DMS 273 treated with DMSO at 0.1 percent for 48 hours (cell line): Measurements from ENCODE around the gene USF2.

Source experiments
- DNase-seq: peaks from one replicate; lab custom pipeline; 2025; lab: John Stamatoyannopoulos, UW

USF2 gene

GRCh38 chr19:35265126-35265899, 3.4 kb upstream of the USF2 start:
- no peak for DNase-seq

GRCh38 chr19:35265900-35266519, 2.8 kb upstream of the USF2 start:
- DNase-seq = no peak

- no peak for DNase-seq
Measured at GRCh38 chr19:35266520-35267352, 2.0 kb upstream of the USF2 start.

- no peak for DNase-seq
Measured at GRCh38 chr19:35267353-35267817, 1.4 kb upstream of the USF2 start.

GRCh38 chr19:35267818-35268535, 785 bp upstream of the USF2 start:
- DNase-seq = no peak

GRCh38 chr19:35269438-35270117, 816 bp downstream of the USF2 start:
- DNase-seq = peak; percentile 33

- no peak for DNase-seq
Measured at GRCh38 chr19:35270381-35270811, 1.6 kb downstream of the USF2 start.

GRCh38 chr19:35271546-35271945, 2.8 kb downstream of the USF2 start:
- no peak for DNase-seq

GRCh38 chr19:35272122-35272719, 3.5 kb downstream of the USF2 start:
- no peak for DNase-seq

- no peak for DNase-seq
Measured at GRCh38 chr19:35272954-35273649, 4.3 kb downstream of the USF2 start.

- DNase-seq = no peak
Measured at GRCh38 chr19:35273686-35274259, 5.0 kb downstream of the USF2 start.

GRCh38 chr19:35274323-35274722, 5.6 kb downstream of the USF2 start:
- DNase-seq = no peak

GRCh38 chr19:35276706-35277281, 8.0 kb downstream of the USF2 start:
- no peak for DNase-seq

GRCh38 chr19:35278578-35279284, 10.0 kb downstream of the USF2 start:
- DNase-seq = no peak

- no peak for DNase-seq
Measured at GRCh38 chr19:35279374-35279773, 10.6 kb downstream of the USF2 start.

- peak; percentile 13 for DNase-seq
Measured at GRCh38 chr19:35279985-35280821, 11.4 kb downstream of the USF2 start.

GRCh38 chr19:35281303-35281702, 12.5 kb downstream of the USF2 start:
- DNase-seq = no peak
